OCI-LY3 (cell line): ENCODE measurements around the gene CRACR2B.

Source experiments
- H2AFZ ChIP-seq: fragments of 200-600, 300-600 bp; shearing (Covaris generic); 2 replicates; pipeline ENCODE4 v1.6.0; 2014; ENCODE audit warnings: antibody characterized with exemption, low read depth, low read length
- H3K27ac ChIP-seq: fragments of 200-600, 300-600 bp; sonication (generic); 2 replicates; pipeline ENCODE4 v1.5.1; 2014; ENCODE audit warnings: mild to moderate bottlenecking, low read length, moderate library complexity, mixed read lengths
- H3K27me3 ChIP-seq: fragments of 200-600, 300-600 bp; sonication (generic); 2 replicates; pipeline ENCODE4 v1.6.1; 2014; ENCODE audit warnings: low read depth, low read length, mixed read lengths
- H3K36me3 ChIP-seq: fragments of 200-600, 300-600 bp; sonication (generic); replicated peaks from 2 replicates; pipeline ENCODE3; 2014; ENCODE audit warnings: low read depth, low read length, mixed read lengths
- H3K4me1 ChIP-seq: fragments of 300-600, 200-600 bp; sonication (generic); 2 replicates; pipeline ENCODE4 v1.6.1; 2014; ENCODE audit warnings: low read length, mixed read lengths
- H3K4me2 ChIP-seq: fragments of 200-600, 300-600 bp; sonication (generic); 2 replicates; pipeline ENCODE4 v1.6.1; 2014; ENCODE audit warnings: low read length, mixed read lengths
- H3K4me3 ChIP-seq: fragments of 300-600, 200-600 bp; sonication (generic); 2 replicates; pipeline ENCODE4 v1.5.1; 2014; ENCODE audit warnings: antibody characterized with exemption, mild to moderate bottlenecking, low read length, moderate library complexity
- H3K79me2 ChIP-seq: fragments of 300-600, 200-600 bp; shearing (Covaris generic); 2 replicates; pipeline ENCODE4 v1.6.1; 2014; ENCODE audit warnings: mild to moderate bottlenecking, low read length, mixed read lengths
- H3K9ac ChIP-seq: fragments of 300-600, 200-600 bp; shearing (Covaris generic); 2 replicates; pipeline ENCODE4 v1.6.0; 2014; ENCODE audit warnings: mild to moderate bottlenecking, low read length, moderate library complexity
- H3K9me3 ChIP-seq: fragments of 200-600, 300-600 bp; shearing (Covaris generic); 2 replicates; pipeline ENCODE4 v1.6.1; 2014; ENCODE audit warnings: low read length, mixed read lengths; ENCODE audit not compliant: insufficient read depth
- H4K20me1 ChIP-seq: fragments of 200-600, 300-600 bp; sonication (generic); 2 replicates; pipeline ENCODE4 v1.6.1; 2016; ENCODE audit warnings: low read length, mixed read lengths; ENCODE audit not compliant: insufficient read depth
- EZH2phosphoT487 ChIP-seq: fragments of 200-600 bp; shearing (Covaris generic); IDR thresholded peaks from 2 replicates; pipeline ENCODE4 v1.6.1; 2018; ENCODE audit warnings: antibody characterized with exemption, mixed run types, low read depth
- TF ChIP-seq, protein P1 (sequence below): fragments of 200-600, 300-600 bp; sonication (generic); IDR thresholded peaks from 2 replicates; pipeline ENCODE4 v1.5.1; 2014; ENCODE audit warnings: antibody characterized with exemption, low read length, low read depth

Gene CRACR2B

DNA sequence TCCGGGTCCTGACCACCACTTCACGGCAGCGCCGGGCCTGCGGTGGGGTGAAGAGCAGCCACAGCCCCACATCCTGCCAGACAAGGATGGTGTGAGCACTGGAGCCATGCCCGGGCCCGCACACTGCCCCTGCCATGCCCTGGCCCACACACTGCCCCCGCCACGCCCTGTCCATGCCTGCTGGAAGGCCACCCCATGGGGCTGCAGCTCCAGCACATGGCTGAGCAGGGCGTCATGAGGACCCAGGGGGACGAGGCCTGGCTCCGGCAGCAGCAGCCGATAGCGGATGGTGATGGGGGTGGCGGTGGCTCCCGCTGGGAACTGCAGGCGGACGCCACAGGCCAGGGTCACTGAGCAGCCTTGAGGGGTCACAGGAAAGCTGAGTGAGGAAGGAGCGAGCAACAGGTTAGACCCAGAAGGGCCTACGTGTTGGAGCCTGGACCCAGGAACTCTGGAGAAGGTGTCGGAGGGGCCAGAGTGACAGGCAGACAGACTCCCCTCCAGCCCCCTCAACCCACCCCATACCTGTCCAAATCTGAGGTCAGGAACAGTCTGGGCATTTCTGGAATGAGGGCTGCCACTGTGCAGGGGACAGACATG lies 25.6 kb upstream of the CRACR2B start:
- Histone ChIP-seq H2AFZ (no peak overlapping the region), H3K4me2 (no peak overlapping the region), H3K9ac (no peak overlapping the region), H3K4me1 (peaks cover 12% of the 10 kb centered on the region; the same call in 1 of the 2 replicates), H3K27ac (no peak overlapping the region), H3K79me2 (peaks cover 6% of the 10 kb centered on the region; the same call in 1 of the 2 replicates), H3K9me3 (no peaks in the 10 kb centered on the region), H3K4me3 (no peak overlapping the region), H3K27me3 (no peaks in the 10 kb centered on the region), H4K20me1 (no peaks in the 10 kb centered on the region), H3K36me3 (no peaks in the 10 kb centered on the region)
- TF ChIP-seq EZH2phosphoT487, result no peak
- TF ChIP-seq, protein P1, sequence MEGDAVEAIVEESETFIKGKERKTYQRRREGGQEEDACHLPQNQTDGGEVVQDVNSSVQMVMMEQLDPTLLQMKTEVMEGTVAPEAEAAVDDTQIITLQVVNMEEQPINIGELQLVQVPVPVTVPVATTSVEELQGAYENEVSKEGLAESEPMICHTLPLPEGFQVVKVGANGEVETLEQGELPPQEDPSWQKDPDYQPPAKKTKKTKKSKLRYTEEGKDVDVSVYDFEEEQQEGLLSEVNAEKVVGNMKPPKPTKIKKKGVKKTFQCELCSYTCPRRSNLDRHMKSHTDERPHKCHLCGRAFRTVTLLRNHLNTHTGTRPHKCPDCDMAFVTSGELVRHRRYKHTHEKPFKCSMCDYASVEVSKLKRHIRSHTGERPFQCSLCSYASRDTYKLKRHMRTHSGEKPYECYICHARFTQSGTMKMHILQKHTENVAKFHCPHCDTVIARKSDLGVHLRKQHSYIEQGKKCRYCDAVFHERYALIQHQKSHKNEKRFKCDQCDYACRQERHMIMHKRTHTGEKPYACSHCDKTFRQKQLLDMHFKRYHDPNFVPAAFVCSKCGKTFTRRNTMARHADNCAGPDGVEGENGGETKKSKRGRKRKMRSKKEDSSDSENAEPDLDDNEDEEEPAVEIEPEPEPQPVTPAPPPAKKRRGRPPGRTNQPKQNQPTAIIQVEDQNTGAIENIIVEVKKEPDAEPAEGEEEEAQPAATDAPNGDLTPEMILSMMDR, result no peak

DNA sequence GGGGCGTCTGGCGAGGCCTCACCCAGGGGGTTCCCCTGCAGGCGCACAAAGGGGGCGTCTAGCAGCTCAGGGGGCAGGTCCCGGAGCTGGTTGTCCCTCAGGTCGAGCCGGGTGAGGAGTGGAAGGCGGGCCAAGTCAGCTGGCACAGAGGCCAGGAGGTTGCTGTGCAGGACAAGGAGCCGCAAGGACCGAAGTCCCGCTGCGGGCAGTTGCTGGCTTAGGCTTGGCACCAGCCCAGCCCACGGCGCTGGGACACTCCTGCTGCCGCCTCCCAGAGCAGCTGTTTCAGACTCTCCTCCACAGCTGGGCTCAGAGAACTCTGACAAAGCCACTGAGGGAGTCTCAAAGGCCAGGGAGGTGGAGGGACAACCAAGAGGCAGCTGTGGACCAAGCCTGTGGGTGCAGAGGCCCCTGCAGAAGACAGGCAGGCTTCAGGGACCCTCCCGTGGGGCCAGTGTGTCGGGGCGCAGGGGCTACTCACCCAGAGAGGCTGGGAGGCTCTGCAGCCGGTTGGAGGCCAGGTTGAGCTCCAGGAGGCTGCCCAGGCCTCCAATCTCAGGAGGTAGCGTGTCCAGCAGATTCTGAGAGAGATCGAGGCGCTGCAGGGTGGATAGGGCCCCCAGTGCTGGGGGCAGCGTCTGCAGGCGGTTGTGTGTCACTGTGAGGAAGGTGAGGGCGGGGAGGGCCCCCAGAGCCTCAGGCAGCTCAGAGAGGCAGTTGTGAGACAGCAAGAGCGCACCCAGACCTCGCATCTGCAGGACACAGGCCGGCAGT lies 24.8 kb upstream of the CRACR2B start:
- H3K79me2 ChIP-seq, result peaks cover 4% of the 10 kb centered on the region
- TF ChIP-seq, protein P1, result no peak
- no peak for TF ChIP-seq EZH2phosphoT487
- no peaks in the 10 kb centered on the region for H3K27me3 ChIP-seq
- no peak overlapping the region for H3K9ac ChIP-seq
- H4K20me1 ChIP-seq, result no peaks in the 10 kb centered on the region
- H3K27ac ChIP-seq, result no peak overlapping the region
- H3K4me2 ChIP-seq, result no peak overlapping the region
- H3K9me3 ChIP-seq, result no peaks in the 10 kb centered on the region
- no peak overlapping the region for H3K4me3 ChIP-seq
- no peaks in the 10 kb centered on the region for H3K36me3 ChIP-seq
- no peak overlapping the region for H2AFZ ChIP-seq
- H3K4me1 ChIP-seq, result peaks cover 13% of the 10 kb centered on the region; the same call in 1 of the 2 replicates

DNA sequence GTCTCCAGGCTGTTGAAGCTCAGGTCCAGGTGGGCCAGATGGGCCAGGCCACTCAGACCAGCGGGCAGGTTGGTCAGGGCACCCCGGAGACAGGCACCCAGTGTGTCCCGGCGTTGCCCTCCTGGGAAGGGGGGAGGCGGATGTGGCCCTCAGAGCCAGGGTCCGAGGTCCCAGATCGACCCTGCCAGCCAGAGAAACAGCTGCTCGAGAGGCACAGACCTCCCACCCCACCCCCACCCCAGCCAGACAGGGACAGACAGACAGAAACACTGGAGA lies 24.3 kb upstream of the CRACR2B start:
- Histone ChIP-seq H3K4me2 (peak overlapping the region; percentile 90; the same call in 1 of the 2 replicates), H3K79me2 (peaks cover 8% of the 10 kb centered on the region), H3K9ac (no peak overlapping the region), H3K36me3 (no peaks in the 10 kb centered on the region), H3K27me3 (no peaks in the 10 kb centered on the region), H4K20me1 (no peaks in the 10 kb centered on the region), H2AFZ (no peak overlapping the region), H3K4me3 (no peak overlapping the region), H3K27ac (no peak overlapping the region), H3K4me1 (peaks cover 16% of the 10 kb centered on the region; the same call in 1 of the 2 replicates), H3K9me3 (no peaks in the 10 kb centered on the region)
- TF ChIP-seq, protein P1, result no peak
- TF ChIP-seq EZH2phosphoT487, result no peak

DNA sequence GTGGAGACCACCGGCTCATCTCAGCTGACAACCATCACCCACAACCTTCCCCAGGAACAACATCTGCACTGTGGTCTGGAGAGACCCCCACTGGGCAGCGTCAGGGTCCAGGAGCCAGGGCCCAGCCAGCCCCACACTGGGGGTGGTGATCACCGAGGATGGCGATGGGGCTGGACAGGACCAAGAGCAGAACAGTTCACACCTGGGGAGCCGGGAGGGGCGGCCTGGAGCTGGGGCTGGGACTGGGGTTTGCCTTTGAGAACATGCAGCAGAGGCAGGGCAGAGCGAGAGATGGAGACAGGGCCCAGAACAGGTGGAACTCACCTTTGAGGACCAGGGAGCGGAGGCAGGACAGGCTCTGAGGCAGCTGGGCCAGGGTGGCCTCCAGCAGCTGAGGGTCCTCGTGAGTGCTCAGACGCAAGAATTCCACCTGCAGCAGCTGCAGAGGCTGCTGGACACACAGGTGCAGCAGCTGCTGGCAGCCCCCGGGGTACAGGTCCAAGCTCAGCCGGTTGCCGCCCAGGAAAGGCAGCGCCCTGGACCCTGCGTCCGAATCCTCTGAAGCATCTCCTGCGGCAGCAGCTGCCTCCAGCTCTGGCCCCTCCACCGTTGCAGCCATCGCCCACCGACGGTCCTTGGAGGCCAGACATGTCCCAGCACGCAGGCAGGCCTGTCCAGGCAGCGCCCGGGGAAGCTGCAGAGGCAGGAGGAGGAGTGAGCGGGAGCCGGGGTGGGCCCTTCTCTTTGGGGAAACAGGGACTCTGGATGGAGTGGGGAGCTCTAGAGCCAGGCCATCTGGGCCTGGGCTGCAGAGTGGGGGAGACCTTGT lies 23.7 kb upstream of the CRACR2B start:
- no peaks in the 10 kb centered on the region for H4K20me1 ChIP-seq
- peak overlapping the region; percentile 90 for H3K4me2 ChIP-seq
- no peak for TF ChIP-seq EZH2phosphoT487
- TF ChIP-seq, protein P1, result no peak
- no peak overlapping the region for H2AFZ ChIP-seq
- H3K4me3 ChIP-seq, result peak overlapping the region; percentile 85
- peaks cover 14% of the 10 kb centered on the region for H3K79me2 ChIP-seq
- H3K36me3 ChIP-seq, result no peaks in the 10 kb centered on the region
- H3K27ac ChIP-seq, result no peak overlapping the region
- no peaks in the 10 kb centered on the region for H3K27me3 ChIP-seq
- peak overlapping the region; percentile 77 for H3K9ac ChIP-seq
- H3K9me3 ChIP-seq, result no peaks in the 10 kb centered on the region
- peaks cover 18% of the 10 kb centered on the region; the same call in 1 of the 2 replicates for H3K4me1 ChIP-seq
